K562 (cell line): Measurements from ENCODE around the gene HAUS5. TPM values are rescaled to one million over a fixed set of nuclear protein-coding genes. Genes with fewer than 3 reads are reported as not detected.

Experiments used
- ATAC-seq: fragments of 200-7000 bp; cut with Tn5 transposase; 3 replicates; pipeline ENCODE4 v1.9.1; 2020; ENCODE audit warnings: moderate library complexity
- BruUV-seq: library from RNA; stranded (reverse); fragments of 400-500 nt; replicated peaks from 2 replicates; lab custom pipeline; 2021; lab: Mats Ljungman, UMichigan
- CTCF ChIA-PET: fragments of 300-600 bp; formaldehyde crosslinking; extraction: SDS; loops from one replicate; lab custom pipeline; 2021; ENCODE audit warnings: low intra/inter-chr PET ratio; lab: Yijun Ruan, JAX
- POLR2A ChIA-PET: fragments of 300-600, 350-650 bp; sonication (Branson Sonifier 250); formaldehyde crosslinking; extraction: SDS; loops from one replicate; lab custom pipeline; 2021; ENCODE audit warnings: antibody characterized with exemption, inconsistent platforms; lab: Yijun Ruan, JAX
- DNase-seq, 4 experiments: peaks; one replicate each; pipeline versions ENCODE4 v3.0.0 to v3.0.0-alpha.2; 2011 to 2018; ENCODE audit warnings: low spot score in 3 of 4, mixed read lengths in 3 of 4; ENCODE audit errors: extremely low read depth in 1 of 4
- FAIRE-seq: peaks from 2 replicates; lab custom pipeline; 2011; peaks lifted over from hg19 to GRCh38; lab: Jason Lieb, UNC
- H2AFZ ChIP-seq: 2 replicates; pipeline ENCODE4 v1.6.0; 2011; ENCODE audit warnings: low read depth, low read length, control low read depth, inconsistent platforms
- H3K27ac ChIP-seq: fragments of 200-600 bp; 3 replicates; pipeline ENCODE4 v1.8.0; 2011; ENCODE audit warnings: low read depth, mild to moderate bottlenecking, control low read depth, inconsistent platforms, low read length, moderate library complexity, mixed read lengths; ENCODE audit errors: extremely low read depth
- H3K27me3 ChIP-seq, 2 experiments: fragments of 300-600 bp in 1 of 2; 2 replicates in 1 of 2; 3 replicates in 1 of 2; pipeline versions ENCODE4 v1.6.0 to v1.8.0; 2011; ENCODE audit warnings: inconsistent platforms in 2 of 2, low read length in 2 of 2, mild to moderate bottlenecking in 1 of 2, mixed read lengths in 1 of 2, moderate library complexity in 1 of 2; ENCODE audit not compliant: control insufficient read depth in 2 of 2, insufficient read depth in 2 of 2
- H3K36me3 ChIP-seq: fragments of 300-600 bp; 3 replicates; pipeline ENCODE4 v1.8.0; 2011; ENCODE audit warnings: mild to moderate bottlenecking, low read length, inconsistent platforms; ENCODE audit not compliant: control insufficient read depth, insufficient read depth
- H3K4me1 ChIP-seq, 2 experiments: fragments of 200-600 bp in 1 of 2; replicated peaks in 1 of 2; 2 replicates in 1 of 2; 3 replicates in 1 of 2; pipeline versions ENCODE4 v1.5.1 to v1.8.0; 2011; ENCODE audit warnings: inconsistent platforms in 2 of 2, low read length in 2 of 2, mild to moderate bottlenecking in 1 of 2, mixed read lengths in 1 of 2, moderate library complexity in 1 of 2; ENCODE audit not compliant: control insufficient read depth in 2 of 2, insufficient read depth in 2 of 2
- H3K4me2 ChIP-seq: 2 replicates; pipeline ENCODE4 v1.6.1; 2011; ENCODE audit warnings: low read length, control low read depth, inconsistent platforms, mixed read lengths; ENCODE audit not compliant: insufficient read depth
- H3K4me3 ChIP-seq: fragments of 200-600 bp; sonication (generic), shearing (Covaris generic); 2 replicates; pipeline ENCODE4 v1.5.1; 2016; ENCODE audit warnings: control low read depth, inconsistent platforms
- H3K79me2 ChIP-seq: fragments of 200-600 bp; 3 replicates; pipeline ENCODE4 v1.8.0; 2011; ENCODE audit warnings: low read length, inconsistent platforms; ENCODE audit not compliant: control insufficient read depth, insufficient read depth
- H3K9ac ChIP-seq, 2 experiments: 2 replicates each; pipeline versions ENCODE4 v1.6.0 to v1.6.1; 2011; ENCODE audit warnings: low read depth in 2 of 2, low read length in 2 of 2, control low read depth in 1 of 2, inconsistent platforms in 1 of 2, mild to moderate bottlenecking in 1 of 2, mixed read lengths in 1 of 2; ENCODE audit not compliant: insufficient read depth in 1 of 2
- H3K9me1 ChIP-seq: one replicate; pipeline ENCODE4 v1.6.0; 2011; ENCODE audit warnings: inconsistent platforms, mild to moderate bottlenecking, low read length, moderate library complexity; ENCODE audit not compliant: control insufficient read depth, insufficient read depth
- H3K9me3 ChIP-seq: replicated peaks from 2 replicates; pipeline ENCODE4 v1.5.1; 2011; ENCODE audit warnings: low read depth, low read length, inconsistent platforms; ENCODE audit not compliant: control insufficient read depth, insufficient read depth
- H4K20me1 ChIP-seq: replicated peaks from 2 replicates; pipeline ENCODE4 v1.6.1; 2011; ENCODE audit warnings: low read length, inconsistent platforms, mixed read lengths; ENCODE audit not compliant: control insufficient read depth, insufficient read depth
- ARID2 ChIP-seq: fragments of 450-650 bp; IDR thresholded peaks from 2 replicates; pipeline ENCODE4 v1.6.1; 2017; ENCODE audit warnings: antibody characterized with exemption, mild to moderate bottlenecking
- CBX8 ChIP-seq: fragments of 200-600 bp; sonication (generic); IDR thresholded peaks from 2 replicates; pipeline ENCODE4 v1.6.1; 2012; ENCODE audit warnings: borderline replicate concordance, mixed run types, low read depth, mild to moderate bottlenecking, moderate library complexity, mixed read lengths, low read length, control low read depth, inconsistent platforms; ENCODE audit not compliant: poor library complexity, severe bottlenecking; ENCODE audit errors: extremely low read depth
- CC2D1A ChIP-seq: fragments of 450-650 bp; IDR thresholded peaks from 2 replicates; pipeline ENCODE4 v1.6.1; 2017; ENCODE audit warnings: mild to moderate bottlenecking
- DPF2 ChIP-seq: fragments of 450-650 bp; IDR thresholded peaks from 2 replicates; pipeline ENCODE4 v1.6.1; 2016
- E2F3 ChIP-seq: fragments of 250-450 bp; sonication (Bioruptor Pico); IDR thresholded peaks from 2 replicates; pipeline ENCODE4 v1.4.0; 2020; ENCODE audit warnings: mild to moderate bottlenecking
- ETV6 ChIP-seq, 3 experiments: fragments of 150-350 bp in 1 of 3; sonication (generic) in 1 of 3; formaldehyde crosslinking in 1 of 3; IDR thresholded peaks; 2 replicates each; pipeline versions ENCODE4 v1.6.1 to v1.8.0; 2014 to 2022; ENCODE audit warnings: borderline replicate concordance in 2 of 3, low read depth in 2 of 3, antibody characterized with exemption in 1 of 3, low read length in 1 of 3, mild to moderate bottlenecking in 1 of 3, missing genetic modification reagents in 1 of 3
- HDAC6 ChIP-seq: IDR thresholded peaks from 2 replicates; pipeline ENCODE4 v1.6.1; 2012; ENCODE audit warnings: low read depth, mild to moderate bottlenecking, control low read depth, inconsistent platforms, low read length, moderate library complexity
- LARP7 ChIP-seq: fragments of 450-650 bp; IDR thresholded peaks from 2 replicates; pipeline ENCODE4 v1.6.1; 2016
- RBM22 ChIP-seq: fragments of 200-400 bp; formaldehyde crosslinking; IDR thresholded peaks from 2 replicates; pipeline ENCODE4 v1.6.1; 2018; ENCODE audit warnings: low read length, low read depth; ENCODE audit not compliant: poor library complexity, severe bottlenecking
- RREB1 ChIP-seq: fragments of 250-450 bp; sonication (Bioruptor Pico); IDR thresholded peaks from 2 replicates; pipeline ENCODE4 v1.4.0; 2020
- TAF7 ChIP-seq: fragments of 450-650 bp; IDR thresholded peaks from 2 replicates; pipeline ENCODE4 v1.6.1; 2016; ENCODE audit warnings: missing genetic modification characterization, missing compliant biosample characterization
- ZNF561 ChIP-seq: fragments of 450-650 bp; formaldehyde crosslinking; conservative IDR thresholded peaks from 2 replicates; pipeline ENCODE4 v1.4.0; 2020; ENCODE audit warnings: mild to moderate bottlenecking, moderate library complexity
- WGBS: fragments of 100-300 bp; shearing (Covaris generic); methylation state at CpG from one replicate; pipeline ENCODE4 v1.1.6; 2016; ENCODE audit warnings: low coverage, mixed read lengths; ENCODE audit not compliant: insufficient coverage; ENCODE audit errors: missing lambda C conversion rate; 5-methylcytosine and 5-hydroxymethylcytosine counted together
- in situ Hi-C: fragments of 300-500 bp; cut with MboI; formaldehyde crosslinking; loops from 4 replicates; pipeline ENCODE4 v1.15.0; 2018; ENCODE audit warnings: inconsistent platforms, mixed read lengths
- intact Hi-C: fragments of 100-400 bp; cut with micrococcal nuclease; formaldehyde crosslinking; loops from 2 replicates; pipeline ENCODE4 v1.14.2; 2022
- polyA plus RNA-seq, 8 experiments: library from polyadenylated mRNA; depleted of rRNA in 4 of 8; stranded (reverse) in 5 of 8; unstranded in 3 of 8; fragments of >200 nt; fragmentation: Nextera tagmentation in 2 of 8; fragmentation: Illumina TruSeq in 1 of 8; extraction: Ambion mirVana in 2 of 8; extraction: Trizol in 1 of 8; gene quantifications; 2 replicates each; pipeline versions ENCODE4 v1.2.1 to v1.2.3, GENCODE V29; 2011 to 2014; ENCODE audit warnings: inconsistent platforms in 1 of 8, missing spikeins in 1 of 8
- total RNA-seq, 7 experiments: library from RNA; depleted of rRNA in 6 of 7; stranded (reverse); fragments of >200 nt in 6 of 7; fragmentation: Illumina TruSeq in 2 of 7; extraction: Trizol in 2 of 7; gene quantifications; 2 replicates each; pipeline versions ENCODE4 v1.2.1 to v1.2.3, GENCODE V29; 2011 to 2021; ENCODE audit warnings: low replicate concordance in 1 of 7

The HAUS5 gene
- total and polyA plus RNA-seq, 9 of the 15 experiments (the other 6 are each of a cell fraction or from before 2014, with no cell fraction given): 3.5 to 41.3 (median 14.2) TPM

- CTCF ChIA-PET: no interaction called here
- FAIRE-seq: no peak
- no peaks in the 10 kb centered on the region for H3K36me3 ChIP-seq
- H3K4me1 ChIP-seq: peaks cover 0 to 17% of the 10 kb centered on the region in 2 experiments; a peak in 3 of 5 replicates
- no peaks in the 10 kb centered on the region for H3K9me3 ChIP-seq
- no peaks in the 10 kb centered on the region for H3K9me1 ChIP-seq
- no peak for DNase-seq
- no peak within 1 kb of the TSS for H3K4me3 ChIP-seq
- no peak within 1 kb of the TSS for H3K4me2 ChIP-seq
- H3K9ac ChIP-seq: no peak within 1 kb of the TSS
- 26% methylated on average over 15 of the region's 16 CpGs for WGBS
- no peak within 1 kb of the TSS for H2AFZ ChIP-seq
- POLR2A ChIA-PET: interaction anchor here (1.0 kb wide), 1 partner anchor 18 kb away, joined by 4 read pairs; the partner anchor contains the start of gene COX6B1
- peaks cover 16 to 29% of the 10 kb centered on the region in 2 experiments; a peak in 4 of 5 replicates for H3K27me3 ChIP-seq
- intact Hi-C loops (no loop called here), in situ Hi-C loops (no loop called here)
- BruUV-seq: no TSS peak
- H4K20me1 ChIP-seq: no peaks in the 10 kb centered on the region
- TF ChIP-seq ETV6 (IDR thresholded peaks at IDR 0.05; ENCODE audit: borderline replicate concordance in 1 of 2, low read depth in 2 of 2, low read length in 1 of 2): no peak
- no peak for TF ChIP-seq ETV6 (CRISPR knock-in tag; IDR thresholded peaks at IDR 0.05; ENCODE audit: borderline replicate concordance)
- TF ChIP-seq DPF2: no peak
- no peak for TF ChIP-seq ARID2
- no peak for TF ChIP-seq E2F3 (CRISPR knock-in tag)
- TF ChIP-seq LARP7: no peak
- TF ChIP-seq RBM22: no peak
- TF ChIP-seq RREB1 (CRISPR knock-in tag): no peak
- no peak for TF ChIP-seq TAF7 (tag)
- no peak for TF ChIP-seq CC2D1A
- no peak for TF ChIP-seq HDAC6
- TF ChIP-seq CBX8: no peak
- TF ChIP-seq ZNF561 (CRISPR knock-in tag): no peak
- H3K79me2 ChIP-seq: no peaks in the 10 kb centered on the region
- no peak within 1 kb of the TSS for H3K27ac ChIP-seq
- no peak for ATAC-seq
Measured at GRCh38 chr19:35666251-35666913, 53.8 kb downstream of the HAUS5 start, which contains the start of gene UPK1A. TSS of gene UPK1A (plus strand) at chr19:35666517. CDS start at chr19:35666813, 296 bp downstream.
